Mesodermal cell (in vitro differentiated cells): ENCODE results near the gene NOC2L.

ENCODE experiments used
- H3K27ac ChIP-seq: 2 replicates; pipeline ENCODE4 v1.7.0; 2013; ENCODE audit warnings: mild to moderate bottlenecking, low read depth, low read length, moderate library complexity; ENCODE audit not compliant: severe bottlenecking
- H3K36me3 ChIP-seq: 2 replicates; pipeline ENCODE4 v1.7.1; 2013; ENCODE audit warnings: mild to moderate bottlenecking, low read length, moderate library complexity; ENCODE audit not compliant: control insufficient read depth, insufficient read depth
- H3K4me1 ChIP-seq: one replicate; pipeline ENCODE4 v1.7.1; 2013; ENCODE audit warnings: mild to moderate bottlenecking, low read length; ENCODE audit not compliant: insufficient read depth, control insufficient read depth, poor library complexity, severe bottlenecking
- H3K4me3 ChIP-seq: 2 replicates; pipeline ENCODE4 v1.7.0; 2013; ENCODE audit warnings: low read length, control low read depth, mild to moderate bottlenecking; ENCODE audit not compliant: insufficient read depth, poor library complexity, severe bottlenecking; ENCODE audit errors: extremely low read depth
- H3K9me3 ChIP-seq: 2 replicates; pipeline ENCODE4 v1.7.1; 2013; ENCODE audit warnings: mild to moderate bottlenecking, low read length, moderate library complexity; ENCODE audit not compliant: control insufficient read depth
- WGBS, 2 experiments: methylation state at CpG; one replicate each; pipeline ENCODE4 v1.1.5; 2013; ENCODE audit warnings: missing lambda C conversion rate in 2 of 2; ENCODE audit not compliant: insufficient coverage in 2 of 2; 5-methylcytosine and 5-hydroxymethylcytosine counted together

Gene NOC2L

DNA sequence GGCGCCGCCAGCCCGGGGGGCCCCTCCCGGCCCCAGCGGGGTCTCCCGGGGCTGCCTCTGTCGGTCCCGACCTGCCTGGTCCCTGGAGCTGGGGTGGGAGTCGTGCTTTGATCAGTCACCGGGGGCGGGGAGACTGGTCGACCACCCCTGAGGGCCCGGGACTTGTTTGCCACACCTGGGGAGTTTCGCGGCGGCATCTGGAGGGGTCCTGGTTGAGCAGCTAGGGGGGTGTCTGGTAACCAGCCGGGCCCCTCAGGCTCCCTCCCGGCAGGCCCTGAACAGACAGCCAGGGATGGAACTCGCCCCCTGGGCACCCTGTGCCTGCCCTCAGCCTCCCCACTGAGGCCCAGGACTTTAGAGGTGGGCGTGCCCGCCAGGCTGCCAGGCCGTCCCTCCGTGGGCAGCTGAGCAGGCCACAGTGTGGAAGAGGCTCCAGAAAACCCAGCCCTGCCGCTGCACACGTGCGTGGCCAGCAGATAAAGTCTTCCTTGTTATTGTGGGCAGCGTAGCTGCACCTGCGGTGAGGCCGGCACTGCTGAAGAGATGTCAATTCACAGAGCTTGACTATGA lies 48.7 kb downstream of the NOC2L start:
- Histone ChIP-seq H3K9me3 (no peaks in the 10 kb centered on the region), H3K36me3 (no peaks in the 10 kb centered on the region), H3K4me1 (no peaks in the 10 kb centered on the region), H3K4me3 (no peak overlapping the region), H3K27ac (no peak overlapping the region)
- 63 to 77% methylated on average over 24 to 26 of the region's 29 CpGs for WGBS, 2 experiments

DNA sequence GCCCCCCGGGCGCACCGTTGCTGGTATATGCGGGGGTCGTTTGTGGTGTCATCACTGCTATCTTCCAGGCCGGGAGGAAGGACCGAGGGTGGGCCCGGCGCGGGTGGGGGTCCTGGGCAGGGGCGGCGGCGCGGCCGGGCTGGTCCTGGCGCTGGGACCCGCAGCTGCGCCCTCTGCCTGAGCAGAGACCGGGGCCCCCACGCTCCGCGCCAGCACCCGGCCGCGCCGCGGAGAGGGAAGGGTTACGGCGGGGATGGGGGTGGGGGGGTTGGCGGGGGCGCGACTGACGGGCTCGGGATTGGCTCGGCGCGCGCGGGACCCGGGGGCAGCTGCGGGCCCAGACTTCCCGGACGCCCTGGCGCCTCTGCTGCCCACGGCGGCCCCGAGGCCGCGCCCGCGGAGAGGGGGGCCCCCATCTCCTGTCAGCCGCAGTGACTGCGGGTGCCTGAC lies 49.2 kb downstream of the NOC2L start:
- Histone ChIP-seq H3K9me3 (no peaks in the 10 kb centered on the region), H3K4me1 (no peaks in the 10 kb centered on the region), H3K4me3 (no peak overlapping the region), H3K27ac (no peak overlapping the region), H3K36me3 (no peaks in the 10 kb centered on the region)
- WGBS, 2 experiments, result 44 to 61% methylated on average over 32 to 38 of the region's 53 CpGs

GRCh38 chr1:908661-909060 lies 50.4 kb downstream of the NOC2L start:
- 36% methylated on average over 2 of the region's 16 CpGs; no CpG with 5 or more reads in 1 of the 2 experiments for WGBS, 2 experiments
- Histone ChIP-seq H3K9me3 (no peaks in the 10 kb centered on the region), H3K4me1 (no peaks in the 10 kb centered on the region), H3K36me3 (no peaks in the 10 kb centered on the region), H3K4me3 (no peak overlapping the region), H3K27ac (no peak overlapping the region)

- no peak overlapping the region for H3K27ac ChIP-seq
- H3K4me3 ChIP-seq, result no peak overlapping the region
- H3K36me3 ChIP-seq, result no peaks in the 10 kb centered on the region
- no peaks in the 10 kb centered on the region for H3K4me1 ChIP-seq
- H3K9me3 ChIP-seq, result no peaks in the 10 kb centered on the region
- WGBS, 2 experiments, result 71 to 79% methylated on average over 14 to 15 of the region's 17 CpGs
These were observed 51.2 kb downstream of the NOC2L start for GRCh38 chr1:907611-908451.

- Histone ChIP-seq H3K9me3 (no peaks in the 10 kb centered on the region), H3K36me3 (no peaks in the 10 kb centered on the region), H3K27ac (no peak overlapping the region), H3K4me1 (no peaks in the 10 kb centered on the region), H3K4me3 (no peak overlapping the region)
- 54 to 68% methylated on average over 18 to 19 of the region's 20 CpGs for WGBS, 2 experiments
These were observed 52.2 kb downstream of the NOC2L start for GRCh38 chr1:906600-907420.

- Histone ChIP-seq H3K9me3 (no peaks in the 10 kb centered on the region), H3K36me3 (no peaks in the 10 kb centered on the region), H3K4me3 (no peak overlapping the region), H3K27ac (no peak overlapping the region), H3K4me1 (no peaks in the 10 kb centered on the region)
- 72 to 91% methylated on average over 9 to 13 of the region's 13 CpGs for WGBS, 2 experiments
These were observed 53.1 kb downstream of the NOC2L start for GRCh38 chr1:905811-906599.

DNA sequence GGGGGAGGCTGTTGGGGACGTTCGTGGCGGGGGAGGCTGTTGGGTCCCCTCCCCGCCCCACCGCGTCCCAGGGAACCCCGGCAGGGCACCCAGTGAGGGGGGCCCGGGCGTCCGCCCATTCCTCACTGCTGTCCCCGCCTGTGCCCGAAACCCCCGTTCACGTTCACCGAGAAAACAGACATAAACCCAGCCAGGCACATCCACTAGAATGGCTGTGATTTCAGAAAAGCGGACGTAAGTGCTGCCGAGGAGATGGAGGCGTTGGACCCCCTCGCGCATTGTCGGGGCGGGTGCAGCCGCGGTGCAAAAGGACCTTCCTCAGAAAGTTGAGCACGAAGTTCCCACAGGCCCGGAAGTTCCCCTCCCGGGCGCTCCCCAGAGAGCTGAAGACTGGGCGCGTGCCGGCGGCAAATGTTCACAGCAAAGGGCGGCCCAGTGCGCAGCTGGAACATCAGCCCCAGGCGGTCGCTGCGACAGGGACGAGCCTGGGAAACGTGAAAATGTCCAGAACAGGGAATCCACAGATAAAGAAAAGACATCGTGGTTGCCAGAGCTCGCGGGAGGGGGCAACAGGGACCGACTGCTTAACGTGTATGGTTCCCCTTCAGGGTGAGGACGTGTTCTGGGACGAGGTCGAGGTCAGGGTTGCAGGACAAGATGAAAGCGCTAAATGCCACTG lies 53.8 kb downstream of the NOC2L start:
- no peaks in the 10 kb centered on the region for H3K36me3 ChIP-seq
- H3K4me3 ChIP-seq, result peak overlapping the region; percentile 44
- WGBS, 2 experiments, result 14 to 15% methylated on average over 33 to 44 of the region's 49 CpGs
- no peaks in the 10 kb centered on the region for H3K4me1 ChIP-seq
- no peaks in the 10 kb centered on the region for H3K9me3 ChIP-seq
- H3K27ac ChIP-seq, result no peak overlapping the region

- H3K27ac ChIP-seq, result no peak overlapping the region
- H3K36me3 ChIP-seq, result no peaks in the 10 kb centered on the region
- H3K4me3 ChIP-seq, result peak overlapping the region; percentile 44
- no peaks in the 10 kb centered on the region for H3K4me1 ChIP-seq
- WGBS, 2 experiments, result 1% methylated on average over 29 to 60 of the region's 91 CpGs
- no peaks in the 10 kb centered on the region for H3K9me3 ChIP-seq
These were observed 54.6 kb downstream of the NOC2L start for GRCh38 chr1:904310-904950.

GRCh38 chr1:903721-904271 lies 55.3 kb downstream of the NOC2L start:
- Histone ChIP-seq H3K27ac (no peak overlapping the region), H3K4me3 (peak overlapping the region; percentile 44), H3K9me3 (no peaks in the 10 kb centered on the region), H3K36me3 (no peaks in the 10 kb centered on the region), H3K4me1 (no peaks in the 10 kb centered on the region)
- 81 to 85% methylated on average over 10 to 13 of the region's 21 CpGs for WGBS, 2 experiments
